ENCODE results near the gene LACTB. TPM values are rescaled to one million over a fixed set of nuclear protein-coding genes. Genes with fewer than 3 reads are reported as not detected.

The LACTB gene
- total RNA-seq, 1 donor from 2014 or later = 18.8 TPM

GRCh38 chr15:63166219-63166618 lies 44.6 kb downstream of the LACTB start:
- ATAC-seq = no peak

GRCh38 chr15:63169788-63170187 lies 48.1 kb downstream of the LACTB start:
- no peak for DNase-seq (ENCODE audit: low spot score)
- ATAC-seq = no peak

More at GRCh38 chr15:63166219-63166618, 44.6 kb downstream of the LACTB start:
- no peak for DNase-seq (ENCODE audit: low spot score)

GRCh38 chr15:63172376-63172775 lies 50.7 kb downstream of the LACTB start:
- DNase-seq (ENCODE audit: low spot score) (no peak), ATAC-seq (no peak)

GRCh38 chr15:63172851-63173451 lies 51.3 kb downstream of the LACTB start:
- no peak for ATAC-seq
- no peak for DNase-seq (ENCODE audit: low spot score)

- DNase-seq (ENCODE audit: low spot score) = no peak
- no peak for ATAC-seq
Measured at GRCh38 chr15:63176302-63176701, 54.6 kb downstream of the LACTB start.

- no peak for ATAC-seq
- DNase-seq (ENCODE audit: low spot score) = no peak
Measured at GRCh38 chr15:63178034-63178433, 56.4 kb downstream of the LACTB start.

- no peak for ATAC-seq
- DNase-seq (ENCODE audit: low spot score) = no peak
Measured at GRCh38 chr15:63180746-63181145, 59.1 kb downstream of the LACTB start.

- ATAC-seq = no peak
- no peak for DNase-seq (ENCODE audit: low spot score)
Measured at GRCh38 chr15:63181648-63182047, 60.0 kb downstream of the LACTB start.

- ATAC-seq (no peak), DNase-seq (ENCODE audit: low spot score) (no peak)
Measured at GRCh38 chr15:63185206-63185605, 63.5 kb downstream of the LACTB start.

GRCh38 chr15:63186065-63186464 lies 64.4 kb downstream of the LACTB start:
- no peak for ATAC-seq
- no peak for DNase-seq (ENCODE audit: low spot score)

- ATAC-seq = no peak
- DNase-seq (ENCODE audit: low spot score) = no peak
Measured at GRCh38 chr15:63187589-63188226, 66.0 kb downstream of the LACTB start.

- DNase-seq (ENCODE audit: low spot score) (no peak), ATAC-seq (no peak)
Measured at GRCh38 chr15:63188247-63188925, 66.7 kb downstream of the LACTB start.

GRCh38 chr15:63188926-63189871 lies 67.5 kb downstream of the LACTB start, which contains the start of gene RAB8B:
Gene RAB8B (plus strand): TSS chr15:63189606. CDS start chr15:63189625, 19 bp downstream.
- peak; percentile 97 for ATAC-seq
- peak; percentile 99 for DNase-seq (ENCODE audit: low spot score)

GRCh38 chr15:63189941-63190768 lies 68.5 kb downstream of the LACTB start:
- no peak for ATAC-seq
- no peak for DNase-seq (ENCODE audit: low spot score)

GRCh38 chr15:63190769-63191649 lies 69.3 kb downstream of the LACTB start:
- ATAC-seq = no peak
- no peak for DNase-seq (ENCODE audit: low spot score)

Data from left lobe of liver (tissue), 2 donors.